Endothelial cell of umbilical vein (primary cell): ENCODE measurements around the gene DCUN1D2. TPM values are rescaled to one million over a fixed set of nuclear protein-coding genes. Genes with fewer than 3 reads are reported as not detected.

Experiments used
- BruUV-seq: library from RNA; stranded (reverse); fragments of 400-500 nt; replicated peaks from 2 replicates; lab custom pipeline; 2021; lab: Mats Ljungman, UMichigan
- CTCF ChIA-PET: fragments of 300-600, 350-600 bp; sonication (Branson Sonifier 250); formaldehyde crosslinking; loops from one replicate; lab custom pipeline; 2021; ENCODE audit warnings: antibody characterized with exemption, inconsistent platforms; lab: Charles Lee
- POLR2A ChIA-PET: fragments of 300-600, 350-600 bp; sonication (Branson Sonifier 250); formaldehyde crosslinking; loops from one replicate; lab custom pipeline; 2021; ENCODE audit warnings: antibody characterized with exemption, inconsistent platforms; lab: Charles Lee
- DNase-seq: peaks from one replicate; pipeline ENCODE4 v3.0.0-alpha.2; 2011; ENCODE audit warnings: low read depth, low spot score
- FAIRE-seq: peaks from 2 replicates; lab custom pipeline; 2011; peaks lifted over from hg19 to GRCh38; lab: Jason Lieb, UNC
- H2AFZ ChIP-seq: 2 replicates; pipeline ENCODE4 v1.6.0; 2012; ENCODE audit warnings: low read depth, low read length, control low read depth, inconsistent platforms
- H3K27ac ChIP-seq: 2 replicates; pipeline ENCODE4 v1.5.1; 2011; ENCODE audit warnings: low read depth, mild to moderate bottlenecking, control low read depth, low read length, moderate library complexity; ENCODE audit not compliant: insufficient read depth
- H3K27me3 ChIP-seq, 2 experiments: 2 replicates each; pipeline versions ENCODE4 v1.6.0 to v1.6.1; 2011; ENCODE audit warnings: low read length in 2 of 2, mixed read lengths in 1 of 2; ENCODE audit not compliant: control insufficient read depth in 2 of 2, insufficient read depth in 2 of 2
- H3K36me3 ChIP-seq, 2 experiments: 2 replicates in 1 of 2; 3 replicates in 1 of 2; pipeline ENCODE4 v1.5.1; 2011; ENCODE audit warnings: low read length in 2 of 2, mild to moderate bottlenecking in 1 of 2, moderate library complexity in 1 of 2; ENCODE audit not compliant: control insufficient read depth in 2 of 2, insufficient read depth in 2 of 2; ENCODE audit errors: extremely low read depth in 1 of 2
- H3K4me1 ChIP-seq: 3 replicates; pipeline ENCODE4 v1.5.1; 2011; ENCODE audit warnings: mild to moderate bottlenecking, low read length; ENCODE audit not compliant: control insufficient read depth, insufficient read depth; ENCODE audit errors: extremely low read depth
- H3K4me2 ChIP-seq: 2 replicates; pipeline ENCODE4 v1.6.1; 2011; ENCODE audit warnings: low read length, control low read depth, mixed read lengths; ENCODE audit not compliant: insufficient read depth
- H3K4me3 ChIP-seq, 3 experiments: fragments of 200-600 bp in 1 of 3; sonication (generic), shearing (Covaris generic) in 1 of 3; replicated peaks in 1 of 3; 2 replicates each; pipeline ENCODE4 v1.5.1; 2011 to 2016; ENCODE audit warnings: control low read depth in 3 of 3, low read length in 3 of 3, mild to moderate bottlenecking in 2 of 3, inconsistent platforms in 1 of 3, low read depth in 1 of 3, moderate library complexity in 1 of 3; ENCODE audit not compliant: insufficient read depth in 1 of 3
- H3K79me2 ChIP-seq: 2 replicates; pipeline ENCODE4 v1.6.0; 2012; ENCODE audit warnings: low read length, inconsistent platforms; ENCODE audit not compliant: control insufficient read depth, insufficient read depth
- H3K9ac ChIP-seq: replicated peaks from 2 replicates; pipeline ENCODE3; 2011; ENCODE audit warnings: low read length, control low read depth; ENCODE audit not compliant: insufficient read depth; ENCODE audit errors: extremely low read depth
- H3K9me1 ChIP-seq: replicated peaks from 3 replicates; pipeline ENCODE4 v1.6.0; 2011; ENCODE audit warnings: mild to moderate bottlenecking, low read length; ENCODE audit not compliant: control insufficient read depth, insufficient read depth; ENCODE audit errors: extremely low read depth
- H3K9me3 ChIP-seq: replicated peaks from 2 replicates; pipeline ENCODE4 v1.5.1; 2012; ENCODE audit warnings: low read length, inconsistent platforms; ENCODE audit not compliant: control insufficient read depth, insufficient read depth
- H4K20me1 ChIP-seq: replicated peaks from 2 replicates; pipeline ENCODE3; 2011; ENCODE audit warnings: mild to moderate bottlenecking, low read length; ENCODE audit not compliant: control insufficient read depth, insufficient read depth; ENCODE audit errors: extremely low read depth
- CTCF ChIP-seq, 2 donors: IDR thresholded peaks; 1 replicate in 1 of 2; 2 replicates in 1 of 2; pipeline ENCODE4 v1.5.1; 2011; ENCODE audit warnings: low read length in 2 of 2, mild to moderate bottlenecking in 2 of 2, moderate library complexity in 2 of 2, control low read depth in 1 of 2, inconsistent platforms in 1 of 2, low read depth in 1 of 2; ENCODE audit not compliant: insufficient read depth in 1 of 2; ENCODE audit errors: extremely low read depth in 1 of 2
- EZH2 ChIP-seq: IDR thresholded peaks from 2 replicates; pipeline ENCODE4 v1.6.1; 2012; ENCODE audit warnings: borderline replicate concordance, low read depth, mild to moderate bottlenecking, moderate library complexity, low read length, inconsistent platforms; ENCODE audit not compliant: severe bottlenecking
- FOS ChIP-seq: IDR thresholded peaks from 2 replicates; pipeline ENCODE4 v1.6.1; 2011; ENCODE audit warnings: mild to moderate bottlenecking, low read length, moderate library complexity, borderline replicate concordance; ENCODE audit not compliant: insufficient read depth
- GATA2 ChIP-seq: IDR thresholded peaks from 2 replicates; pipeline ENCODE4 v1.7.0; 2011; ENCODE audit warnings: low read depth, mild to moderate bottlenecking, moderate library complexity, mixed read lengths, low read length; ENCODE audit not compliant: insufficient read length, insufficient read depth
- JUN ChIP-seq: IDR thresholded peaks from 2 replicates; pipeline ENCODE4 v1.6.1; 2011; ENCODE audit warnings: borderline replicate concordance, low read depth; ENCODE audit not compliant: insufficient read length, insufficient read depth
- MAX ChIP-seq: IDR thresholded peaks from 2 replicates; pipeline ENCODE4 v1.6.1; 2011; ENCODE audit not compliant: insufficient read depth, insufficient read length
- MYC ChIP-seq: IDR thresholded peaks from one replicate; pipeline ENCODE4 v1.6.1; 2011; ENCODE audit warnings: mild to moderate bottlenecking, low read depth, low read length
- POLR2A ChIP-seq: IDR thresholded peaks from 2 replicates; pipeline ENCODE4 v1.6.1; 2012; ENCODE audit warnings: low read depth, mild to moderate bottlenecking, control low read depth, low read length
- POLR2AphosphoS5 ChIP-seq: IDR thresholded peaks from 2 replicates; pipeline ENCODE4 v1.6.1; 2012; ENCODE audit warnings: low read depth, mild to moderate bottlenecking, control low read depth, low read length, moderate library complexity; ENCODE audit not compliant: insufficient read depth
- dilution Hi-C: fragments of 300-500 bp; cut with MboI; formaldehyde crosslinking; loops from one replicate; pipeline ENCODE4 v1.15.0; 2019; ENCODE audit warnings: low sequenced_read_pairs; ENCODE audit not compliant: extremely low pct_ligation_motif_present
- intact Hi-C: fragments of 100-400 bp; cut with micrococcal nuclease; formaldehyde crosslinking; loops from one replicate; pipeline ENCODE4 v1.10.0; 2022
- polyA plus RNA-seq, 4 experiments: library from polyadenylated mRNA; depleted of rRNA in 3 of 4; stranded (reverse) in 3 of 4; unstranded in 1 of 4; fragments of >200 nt; gene quantifications; 2 replicates each; pipeline versions ENCODE4 v1.2.1 to v1.2.3, GENCODE V29; 2011 to 2012; ENCODE audit warnings: missing spikeins in 1 of 4
- total RNA-seq: library from RNA; stranded (reverse); gene quantifications from 2 replicates; pipeline ENCODE4 v1.2.3, GENCODE V29; 2021

Gene DCUN1D2
- total and polyA plus RNA-seq, 2 donors (not counting 3 experiments of a cell fraction or from before 2014, with no cell fraction given): 10.5 to 24.9 TPM

GRCh38 chr13:113410472-113411201 is 79.9 kb downstream of the DCUN1D2 start:
- TF ChIP-seq JUN: no peak
- no peak for TF ChIP-seq POLR2A
- no peak for TF ChIP-seq MYC
- TF ChIP-seq MAX: no peak
- no peak for TF ChIP-seq FOS
- TF ChIP-seq GATA2: no peak
- no peak for TF ChIP-seq CTCF (IDR thresholded peaks at IDR 0.05; ENCODE audit: extremely low read depth in 1 of 2, insufficient read depth in 1 of 2, low read depth in 1 of 2, low read length in 2 of 2)
- TF ChIP-seq POLR2AphosphoS5: no peak
- no peak for TF ChIP-seq EZH2
- no peak overlapping the region for H3K9ac ChIP-seq
- H3K9me3 ChIP-seq: no peaks in the 10 kb centered on the region
- H3K27ac ChIP-seq: no peak overlapping the region
- FAIRE-seq: no peak
- CTCF ChIA-PET: interaction anchor here (0.7 to 1.3 kb wide), 4 partner anchors 17 to 403 kb away, joined by 3 to 4 read pairs (median 3); no protein-coding TSS in a partner anchor
- H4K20me1 ChIP-seq: no peaks in the 10 kb centered on the region
- intact Hi-C loops (loop anchor here (1.0 kb wide), 1 partner anchor 28 kb away; no protein-coding TSS in a partner anchor), dilution Hi-C loops (no loop called here)
- no peaks in the 10 kb centered on the region for H3K36me3 ChIP-seq
- POLR2A ChIA-PET: no interaction called here
- no peak overlapping the region for H2AFZ ChIP-seq
- H3K79me2 ChIP-seq: no peaks in the 10 kb centered on the region
- DNase-seq: no peak
- no TSS peak for BruUV-seq
- no peaks in the 10 kb centered on the region for H3K4me1 ChIP-seq
- H3K9me1 ChIP-seq: no peaks in the 10 kb centered on the region
- no peaks in the 10 kb centered on the region for H3K27me3 ChIP-seq
- H3K4me3 ChIP-seq: no peak overlapping the region
- no peak overlapping the region for H3K4me2 ChIP-seq
